Fibroblast of skin of scalp (primary cell): ENCODE results near the gene SLC20A1.
A peak's percentile ranks its signal among the peaks of the same experiment; 100 is the strongest.
"Not testable (repeated sequence)": the region's sequence is repeated elsewhere in the genome, so short reads cannot be mapped to it uniquely, and the experiment has no call there.

Experiments
- DNase-seq: peaks from one replicate; pipeline ENCODE4 v3.0.0-alpha.2; 2013

SLC20A1 gene

DNA sequence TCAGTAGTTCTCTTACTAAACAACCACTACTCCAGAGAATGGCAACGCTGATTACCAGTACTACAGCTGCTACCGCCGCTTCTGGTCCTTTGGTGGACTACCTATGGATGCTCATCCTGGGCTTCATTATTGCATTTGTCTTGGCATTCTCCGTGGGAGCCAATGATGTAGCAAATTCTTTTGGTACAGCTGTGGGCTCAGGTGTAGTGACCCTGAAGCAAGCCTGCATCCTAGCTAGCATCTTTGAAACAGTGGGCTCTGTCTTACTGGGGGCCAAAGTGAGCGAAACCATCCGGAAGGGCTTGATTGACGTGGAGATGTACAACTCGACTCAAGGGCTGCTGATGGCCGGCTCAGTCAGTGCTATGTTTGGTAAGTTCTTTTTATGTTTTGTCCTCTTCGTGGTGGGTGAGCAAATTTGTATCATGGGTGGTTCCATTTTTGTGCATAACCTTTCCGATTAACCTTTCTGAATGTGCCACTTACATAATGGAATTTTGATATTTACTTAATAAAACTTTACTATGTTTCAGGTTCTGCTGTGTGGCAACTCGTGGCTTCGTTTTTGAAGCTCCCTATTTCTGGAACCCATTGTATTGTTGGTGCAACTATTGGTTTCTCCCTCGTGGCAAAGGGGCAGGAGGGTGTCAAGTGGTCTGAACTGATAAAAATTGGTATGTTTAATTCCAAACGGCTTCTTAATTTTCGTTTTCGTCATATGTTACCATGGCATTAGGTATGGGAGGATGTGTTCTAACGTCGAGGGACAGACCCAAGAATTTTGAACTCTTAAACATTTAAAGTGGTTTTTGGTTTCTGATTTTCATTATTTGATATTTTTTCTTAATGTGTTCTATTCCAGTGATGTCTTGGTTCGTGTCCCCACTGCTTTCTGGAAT lies 1.3 kb downstream of the SLC20A1 start:
- peak; percentile 18 for DNase-seq

DNA sequence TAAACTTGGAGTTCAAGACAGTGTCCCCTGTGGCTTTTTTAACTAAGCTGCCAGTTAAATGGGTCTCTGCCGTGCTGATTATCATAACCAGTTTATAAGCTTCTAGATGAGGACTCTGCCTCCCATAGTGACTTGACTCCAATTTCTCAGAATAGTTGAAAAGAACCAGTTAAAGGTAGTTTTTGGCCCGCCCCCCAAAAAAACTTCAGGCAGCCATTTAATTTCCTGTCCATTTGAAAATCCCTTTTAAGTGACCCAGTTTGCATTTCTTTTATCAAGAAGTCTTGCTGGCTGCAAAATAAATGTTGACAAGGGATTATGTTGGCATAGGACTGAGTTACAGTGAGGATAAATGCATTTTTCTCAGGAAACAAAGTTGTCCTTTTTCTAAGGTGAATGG lies 2.3 kb downstream of the SLC20A1 start:
- no peak for DNase-seq

- no peak for DNase-seq
These were observed 10.9 kb downstream of the SLC20A1 start for GRCh38 chr2:112656679-112657078.

DNA sequence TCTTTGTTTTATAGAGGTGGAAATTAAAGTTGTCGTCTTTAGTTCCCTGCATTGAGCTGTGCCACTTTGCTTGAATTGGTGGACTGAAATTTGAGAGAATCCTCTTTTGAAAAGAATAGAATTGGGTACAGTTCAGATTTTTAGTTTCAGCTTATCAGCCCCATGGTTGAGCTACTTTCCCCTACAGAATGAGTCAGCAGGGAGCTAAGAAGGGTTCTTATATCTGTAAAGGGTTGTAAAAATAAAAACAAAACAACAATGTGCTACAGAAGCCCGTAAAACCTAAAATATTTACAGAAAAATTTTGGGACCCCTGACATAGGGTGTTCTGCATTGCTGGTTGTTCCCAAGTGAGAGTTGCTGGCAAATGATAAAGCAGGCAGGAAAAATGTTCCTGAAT lies 12.6 kb downstream of the SLC20A1 start:
- DNase-seq = no peak

DNA sequence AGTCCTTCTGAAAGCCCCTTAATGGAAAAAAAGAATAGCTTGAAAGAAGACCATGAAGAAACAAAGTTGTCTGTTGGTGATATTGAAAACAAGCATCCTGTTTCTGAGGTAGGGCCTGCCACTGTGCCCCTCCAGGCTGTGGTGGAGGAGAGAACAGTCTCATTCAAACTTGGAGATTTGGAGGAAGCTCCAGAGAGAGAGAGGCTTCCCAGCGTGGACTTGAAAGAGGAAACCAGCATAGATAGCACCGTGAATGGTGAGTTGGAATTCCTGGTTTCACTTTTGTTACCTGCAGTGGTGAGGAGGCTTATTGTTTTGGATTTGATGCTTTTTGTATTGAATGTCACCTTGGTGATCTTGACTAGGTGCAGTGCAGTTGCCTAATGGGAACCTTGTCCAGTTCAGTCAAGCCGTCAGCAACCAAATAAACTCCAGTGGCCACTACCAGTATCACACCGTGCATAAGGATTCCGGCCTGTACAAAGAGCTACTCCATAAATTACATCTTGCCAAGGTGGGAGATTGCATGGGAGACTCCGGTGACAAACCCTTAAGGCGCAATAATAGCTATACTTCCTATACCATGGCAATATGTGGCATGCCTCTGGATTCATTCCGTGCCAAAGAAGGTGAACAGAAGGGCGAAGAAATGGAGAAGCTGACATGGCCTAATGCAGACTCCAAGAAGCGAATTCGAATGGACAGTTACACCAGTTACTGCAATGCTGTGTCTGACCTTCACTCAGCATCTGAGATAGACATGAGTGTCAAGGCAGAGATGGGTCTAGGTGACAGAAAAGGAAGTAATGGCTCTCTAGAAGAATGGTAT lies 13.3 kb downstream of the SLC20A1 start:
- no peak for DNase-seq

- no peak for DNase-seq
These were observed 14.4 kb downstream of the SLC20A1 start for GRCh38 chr2:112660138-112660537.

- no peak for DNase-seq
These were observed 16.0 kb downstream of the SLC20A1 start for GRCh38 chr2:112661656-112662305.

DNA sequence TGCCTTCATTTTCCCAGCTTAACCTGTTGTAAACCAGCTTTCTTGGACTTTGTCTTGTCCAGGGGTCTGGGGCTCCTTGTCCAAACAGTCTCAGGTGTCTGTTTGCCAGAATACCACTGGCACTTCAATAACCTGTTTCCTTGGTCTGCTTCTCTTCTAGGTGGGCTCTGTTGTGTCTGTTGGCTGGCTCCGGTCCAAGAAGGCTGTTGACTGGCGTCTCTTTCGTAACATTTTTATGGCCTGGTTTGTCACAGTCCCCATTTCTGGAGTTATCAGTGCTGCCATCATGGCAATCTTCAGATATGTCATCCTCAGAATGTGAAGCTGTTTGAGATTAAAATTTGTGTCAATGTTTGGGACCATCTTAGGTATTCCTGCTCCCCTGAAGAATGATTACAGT lies 17.0 kb downstream of the SLC20A1 start:
- DNase-seq = no peak

GRCh38 chr2:112664689-112665088 lies 18.9 kb downstream of the SLC20A1 start:
- DNase-seq = no peak

GRCh38 chr2:112665113-112665780 lies 19.5 kb downstream of the SLC20A1 start:
- no peak for DNase-seq

GRCh38 chr2:112666761-112667122 lies 21.0 kb downstream of the SLC20A1 start:
- DNase-seq = no peak

GRCh38 chr2:112667540-112667939 lies 21.8 kb downstream of the SLC20A1 start:
- not testable (repeated sequence) for DNase-seq

GRCh38 chr2:112669667-112670066 lies 23.9 kb downstream of the SLC20A1 start:
- no peak for DNase-seq

GRCh38 chr2:112670252-112671022 lies 24.7 kb downstream of the SLC20A1 start:
- no peak for DNase-seq

- no peak for DNase-seq
These were observed 26.1 kb downstream of the SLC20A1 start for GRCh38 chr2:112671801-112672200.

GRCh38 chr2:112673008-112673407 lies 27.3 kb downstream of the SLC20A1 start:
- DNase-seq = no peak

DNA sequence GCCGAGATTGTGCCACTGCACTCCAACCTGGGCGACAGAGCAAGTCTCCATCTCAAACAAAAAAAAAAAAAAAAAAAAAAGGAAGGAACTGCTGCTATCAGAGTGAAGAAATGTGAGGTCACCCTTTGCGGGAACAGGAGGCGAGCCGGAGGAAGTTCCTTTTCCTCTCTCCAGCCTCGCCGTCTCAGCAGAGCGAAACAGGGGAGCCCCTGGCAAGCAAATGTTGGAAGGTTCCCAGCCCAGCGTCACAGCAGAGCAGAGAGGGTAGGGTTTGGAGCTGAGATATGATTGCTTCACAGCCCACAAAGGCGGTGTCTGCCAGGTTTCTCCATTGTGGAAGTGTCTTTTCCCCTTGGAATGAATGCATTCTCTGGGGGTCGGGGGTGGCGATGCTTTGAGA lies 28.5 kb downstream of the SLC20A1 start:
- no peak for DNase-seq

DNA sequence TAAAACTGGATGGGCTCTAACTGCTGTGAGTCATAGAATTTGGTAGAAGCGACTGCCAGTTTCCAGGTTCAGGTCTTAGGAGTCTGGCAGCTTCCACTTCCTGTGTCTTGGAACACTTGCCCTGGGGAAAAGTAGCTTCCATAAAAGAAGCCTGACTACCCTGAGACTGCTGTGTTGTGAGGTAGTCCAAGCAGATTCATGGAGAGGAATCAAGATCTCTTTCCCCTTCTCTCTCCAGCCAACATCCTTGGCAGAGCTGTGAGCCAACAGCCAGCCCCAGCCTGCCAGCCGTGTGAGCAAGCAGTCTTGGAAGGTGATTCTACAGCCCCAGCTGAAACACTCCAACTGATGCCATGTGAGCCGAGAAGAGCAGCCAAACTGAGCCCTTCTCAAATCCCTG lies 33.7 kb downstream of the SLC20A1 start:
- no peak for DNase-seq

DNA sequence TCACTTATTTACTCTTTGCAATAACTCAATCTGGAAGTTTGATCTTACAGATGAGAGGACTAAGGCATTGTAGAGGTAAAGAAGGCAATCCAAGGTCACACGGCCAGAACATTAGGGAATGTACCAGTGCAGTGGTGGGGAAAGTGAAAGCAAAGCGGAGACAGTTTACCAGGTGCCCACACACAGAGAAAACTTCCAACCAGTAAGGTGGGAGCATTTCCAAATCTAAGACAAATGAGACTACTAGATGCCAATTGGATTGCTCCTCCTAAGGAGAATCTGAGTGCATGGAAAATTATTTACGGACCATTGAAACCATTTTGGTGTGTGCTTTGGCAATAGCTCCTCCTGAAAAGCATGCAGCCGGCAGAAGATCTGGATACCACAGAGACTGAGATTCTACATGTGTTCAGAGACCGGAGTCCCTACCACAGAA lies 34.9 kb downstream of the SLC20A1 start:
- DNase-seq = no peak

DNA sequence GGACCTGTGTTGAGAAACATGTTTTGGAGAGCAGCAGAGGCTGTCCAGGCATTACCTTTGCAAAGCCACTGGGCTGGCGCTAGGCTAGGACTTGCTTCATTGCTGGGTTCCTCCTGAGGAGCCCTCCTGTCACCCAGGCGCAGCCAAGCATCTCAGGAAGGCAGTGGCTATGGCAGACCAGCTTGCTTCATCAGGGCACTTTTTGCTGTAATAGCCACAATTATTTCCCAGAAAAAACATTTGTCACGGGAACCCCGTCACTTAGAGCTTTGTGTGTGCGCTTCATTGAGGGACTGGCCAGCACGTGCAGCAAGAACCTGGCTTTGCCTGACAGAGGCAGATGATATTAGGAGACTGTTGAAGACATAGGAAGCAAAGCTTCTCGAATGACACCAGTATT lies 36.4 kb downstream of the SLC20A1 start:
- DNase-seq = no peak

DNA sequence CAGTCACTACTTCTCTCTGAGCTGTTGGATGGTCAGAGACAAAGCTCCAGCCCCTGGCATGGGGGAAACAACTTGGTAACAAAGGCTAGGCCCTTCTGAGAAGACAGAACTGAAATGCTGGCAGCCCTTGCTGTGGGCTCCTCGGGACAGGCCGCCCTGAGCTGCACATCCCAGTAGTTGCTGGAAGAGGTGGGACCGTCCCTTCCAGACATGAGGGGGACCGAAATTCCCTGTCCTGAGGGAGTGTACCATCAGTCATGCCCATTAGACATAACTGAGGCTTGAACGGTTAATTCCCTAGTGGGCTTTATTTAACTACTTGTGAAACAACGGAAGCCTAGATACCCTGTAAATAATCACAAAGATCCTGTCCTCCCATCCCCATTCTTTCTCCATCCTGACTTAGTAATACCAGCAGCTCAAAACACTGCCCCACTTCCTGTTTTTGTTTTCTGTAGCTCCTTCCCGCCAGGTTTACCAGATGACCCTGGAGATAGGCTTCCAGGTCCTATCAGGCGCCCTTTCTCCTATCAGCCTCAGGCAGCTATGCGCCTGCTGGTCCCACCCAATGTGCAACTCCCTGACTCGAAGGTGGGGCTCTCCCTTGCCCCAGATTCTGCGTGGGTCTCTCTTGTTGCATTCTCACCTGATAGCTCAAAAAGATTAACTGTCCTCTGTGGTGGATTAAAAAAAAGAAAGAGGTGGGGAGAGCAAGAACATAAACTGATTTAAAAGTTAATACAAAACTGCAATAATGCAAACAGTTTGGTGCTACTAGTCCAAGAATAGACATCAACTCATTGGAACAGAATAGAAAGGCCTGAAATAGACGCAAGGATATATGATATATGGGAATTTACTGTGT lies 38.0 kb downstream of the SLC20A1 start:
- no peak for DNase-seq
